ENCODE measurements around the gene PDZRN3. TPM values are rescaled to one million over a fixed set of nuclear protein-coding genes. Genes with fewer than 3 reads are reported as not detected.

Gene PDZRN3
- total RNA-seq, 4 donors from 2014 or later = 87.3 to 268 (median 107) TPM

DNA sequence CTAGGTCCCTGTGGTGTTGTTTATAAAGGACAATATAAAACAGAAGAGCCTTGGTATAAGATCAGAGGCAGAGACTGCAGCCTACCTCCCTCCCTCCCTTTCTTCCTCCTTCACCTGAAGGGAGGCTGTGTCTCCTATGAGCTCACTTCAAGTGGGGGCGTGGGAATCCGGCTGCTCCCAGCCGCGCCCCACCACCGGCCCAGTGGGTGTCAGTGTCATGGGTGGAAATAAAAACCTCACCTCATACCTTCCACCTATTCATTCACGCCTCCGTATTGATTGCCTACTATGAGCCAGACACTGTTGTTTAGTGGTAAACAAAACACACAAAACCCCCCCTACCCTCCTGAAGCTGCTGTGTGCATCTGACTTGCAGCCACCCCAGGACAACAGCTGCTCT, 181.9 kb downstream of the PDZRN3 start:
- TF ChIP-seq, protein P1, sequence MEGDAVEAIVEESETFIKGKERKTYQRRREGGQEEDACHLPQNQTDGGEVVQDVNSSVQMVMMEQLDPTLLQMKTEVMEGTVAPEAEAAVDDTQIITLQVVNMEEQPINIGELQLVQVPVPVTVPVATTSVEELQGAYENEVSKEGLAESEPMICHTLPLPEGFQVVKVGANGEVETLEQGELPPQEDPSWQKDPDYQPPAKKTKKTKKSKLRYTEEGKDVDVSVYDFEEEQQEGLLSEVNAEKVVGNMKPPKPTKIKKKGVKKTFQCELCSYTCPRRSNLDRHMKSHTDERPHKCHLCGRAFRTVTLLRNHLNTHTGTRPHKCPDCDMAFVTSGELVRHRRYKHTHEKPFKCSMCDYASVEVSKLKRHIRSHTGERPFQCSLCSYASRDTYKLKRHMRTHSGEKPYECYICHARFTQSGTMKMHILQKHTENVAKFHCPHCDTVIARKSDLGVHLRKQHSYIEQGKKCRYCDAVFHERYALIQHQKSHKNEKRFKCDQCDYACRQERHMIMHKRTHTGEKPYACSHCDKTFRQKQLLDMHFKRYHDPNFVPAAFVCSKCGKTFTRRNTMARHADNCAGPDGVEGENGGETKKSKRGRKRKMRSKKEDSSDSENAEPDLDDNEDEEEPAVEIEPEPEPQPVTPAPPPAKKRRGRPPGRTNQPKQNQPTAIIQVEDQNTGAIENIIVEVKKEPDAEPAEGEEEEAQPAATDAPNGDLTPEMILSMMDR (IDR thresholded peaks at IDR 0.05) = no peak
- TF ChIP-seq POLR2A (IDR thresholded peaks at IDR 0.05) = no peak
- H3K9me3 ChIP-seq = no peaks in the 10 kb centered on the region
- intact Hi-C loops (cut with DNase I; ENCODE audit: low total_unique reads) = no loop called here
- DNase-seq = no peak
- H3K4me3 ChIP-seq = no peak overlapping the region
- no peak overlapping the region for H3K27ac ChIP-seq
- no peaks in the 10 kb centered on the region for H3K36me3 ChIP-seq
- peaks cover 0 to 3% of the 10 kb centered on the region in 2 donors for H3K4me1 ChIP-seq
- H3K27me3 ChIP-seq = no peaks in the 10 kb centered on the region

DNA sequence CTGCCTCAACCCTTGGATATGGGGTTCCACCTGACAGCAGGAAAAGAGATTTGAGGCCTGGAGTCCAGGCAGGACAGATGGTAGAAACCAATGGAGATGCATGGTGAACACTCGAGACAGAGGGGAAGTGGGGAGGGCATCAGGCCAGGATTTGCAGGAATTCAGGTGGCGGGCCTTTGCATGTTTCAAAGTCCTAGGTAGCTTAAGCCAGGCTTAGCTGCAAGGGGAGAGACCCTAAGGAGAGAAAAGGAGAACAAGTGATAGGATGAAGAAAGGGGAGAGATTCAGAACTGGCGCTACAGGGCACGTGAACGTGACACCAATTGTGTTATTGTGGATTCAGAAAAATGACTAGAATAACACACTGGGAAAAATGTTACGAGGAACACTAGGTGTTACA, 182.6 kb downstream of the PDZRN3 start:
- no peak overlapping the region for H3K27ac ChIP-seq

DNA sequence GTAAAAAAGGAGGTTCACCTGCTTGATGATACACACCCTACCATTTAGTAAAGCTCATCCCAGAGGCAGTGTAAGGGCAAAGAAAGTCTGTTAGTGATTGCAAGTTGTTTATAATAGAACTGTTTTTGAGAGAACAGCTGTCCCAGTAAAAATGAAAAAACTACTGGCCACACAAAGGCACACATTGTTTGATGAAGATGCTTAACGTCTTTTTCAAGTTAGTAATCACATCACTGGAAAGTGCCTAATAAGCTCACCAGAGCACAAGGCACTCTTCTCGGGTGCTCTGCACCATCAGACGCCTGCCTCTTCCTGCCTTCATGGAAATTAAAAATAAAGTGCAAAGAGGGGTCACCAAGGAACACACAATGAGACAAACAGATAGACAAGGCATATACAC, 186.9 kb downstream of the PDZRN3 start:
- no peaks in the 10 kb centered on the region for H3K36me3 ChIP-seq
- H3K27me3 ChIP-seq = no peaks in the 10 kb centered on the region
- H3K4me1 ChIP-seq = peaks cover 8 to 9% of the 10 kb centered on the region in 2 donors
- H3K27ac ChIP-seq = no peak overlapping the region
- no peak overlapping the region for H3K4me3 ChIP-seq
- H3K9me3 ChIP-seq = no peaks in the 10 kb centered on the region
- no peak for DNase-seq
- intact Hi-C loops (cut with DNase I; ENCODE audit: low total_unique reads) = no loop called here
- no peak for TF ChIP-seq POLR2A (IDR thresholded peaks at IDR 0.05)
- TF ChIP-seq, protein P1 (IDR thresholded peaks at IDR 0.05) = no peak

More for the DNA sequence above, 182.6 kb downstream of the PDZRN3 start:
- TF ChIP-seq, protein P1 (IDR thresholded peaks at IDR 0.05) = no peak
- TF ChIP-seq POLR2A (IDR thresholded peaks at IDR 0.05) = no peak
- DNase-seq = no peak
- no peaks in the 10 kb centered on the region for H3K36me3 ChIP-seq
- intact Hi-C loops (cut with DNase I; ENCODE audit: low total_unique reads) = no loop called here
- no peaks in the 10 kb centered on the region for H3K27me3 ChIP-seq
- no peaks in the 10 kb centered on the region for H3K9me3 ChIP-seq
- H3K4me3 ChIP-seq = no peak overlapping the region
- H3K4me1 ChIP-seq = peaks cover 0 to 9% of the 10 kb centered on the region in 2 donors

DNA sequence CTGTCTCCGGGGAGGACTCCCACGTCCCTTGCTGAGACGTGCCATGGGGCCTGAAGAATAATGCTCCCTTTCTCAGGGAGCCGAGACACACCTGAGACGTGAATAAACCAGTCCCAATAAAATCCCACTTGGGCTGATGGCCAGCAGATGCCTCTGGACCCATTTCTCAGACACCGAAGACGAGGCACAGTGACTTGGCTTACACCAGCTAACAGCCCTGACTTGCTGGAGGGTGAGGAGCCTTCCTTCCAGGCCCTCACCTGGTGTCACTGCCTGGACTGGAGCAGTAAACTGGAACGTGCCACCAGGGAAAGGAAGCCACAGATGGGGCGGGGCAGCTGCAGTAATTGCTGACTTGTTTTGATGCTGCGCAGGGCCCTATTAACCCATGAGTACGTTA, 189.7 kb downstream of the PDZRN3 start:
- Histone ChIP-seq H3K4me1 (peaks cover 8 to 15% of the 10 kb centered on the region in 2 donors), H3K4me3 (no peak overlapping the region), H3K27ac (peak overlapping the region in 1 of 2 donors; percentile 55), H3K27me3 (no peaks in the 10 kb centered on the region), H3K9me3 (no peaks in the 10 kb centered on the region), H3K36me3 (no peaks in the 10 kb centered on the region)
- DNase-seq = no peak
- no peak for TF ChIP-seq POLR2A (IDR thresholded peaks at IDR 0.05)
- TF ChIP-seq, protein P1 (IDR thresholded peaks at IDR 0.05) = no peak
- intact Hi-C loops (cut with DNase I; ENCODE audit: low total_unique reads) = no loop called here

DNA sequence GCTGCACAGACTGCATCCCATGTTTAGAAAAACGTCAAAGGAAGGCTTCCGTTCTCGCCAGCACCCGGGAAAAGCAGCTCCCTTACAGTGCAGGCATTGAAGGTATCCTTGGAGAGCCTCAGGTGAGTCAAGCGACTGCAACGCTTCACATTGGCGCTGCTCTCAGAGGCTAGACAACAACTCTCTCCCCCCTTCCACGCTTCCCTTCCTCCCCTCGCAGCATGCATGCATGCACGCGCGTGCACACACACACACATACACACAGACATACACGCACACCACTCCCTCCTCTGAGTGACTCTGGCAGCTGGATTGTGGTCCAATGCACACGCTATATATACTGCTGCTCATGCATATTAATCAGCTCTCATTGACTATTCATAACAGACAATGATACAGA, 191.1 kb downstream of the PDZRN3 start:
- Histone ChIP-seq H3K27ac (no peak overlapping the region), H3K27me3 (no peaks in the 10 kb centered on the region), H3K4me1 (peaks cover 8 to 15% of the 10 kb centered on the region in 2 donors), H3K36me3 (no peaks in the 10 kb centered on the region), H3K4me3 (no peak overlapping the region), H3K9me3 (no peaks in the 10 kb centered on the region)
- no peak for DNase-seq
- intact Hi-C loops (cut with DNase I; ENCODE audit: low total_unique reads) = no loop called here
- TF ChIP-seq, protein P1 (IDR thresholded peaks at IDR 0.05) = no peak
